A673 (cell line): Measurements from ENCODE around the gene RNF144B. TPM values are rescaled to one million over a fixed set of nuclear protein-coding genes. Genes with fewer than 3 reads are reported as not detected.

Source experiments
- BruUV-seq: library from RNA; stranded (reverse); fragments of 400-500 nt; replicated peaks from 2 replicates; lab custom pipeline; 2021; lab: Mats Ljungman, UMichigan
- CTCF ChIA-PET: fragments of 300-600 bp; sonication (Branson Sonifier 250); formaldehyde crosslinking; loops from one replicate; lab custom pipeline; 2022; ENCODE audit warnings: antibody characterized with exemption; lab: Charles Lee
- POLR2A ChIA-PET: fragments of 300-600 bp; sonication (Branson Sonifier 250); formaldehyde crosslinking; loops from one replicate; lab custom pipeline; 2022; ENCODE audit warnings: antibody characterized with exemption; ENCODE audit not compliant: low non-redundant PET; lab: Charles Lee
- DNase-seq: peaks from one replicate; pipeline ENCODE4 v3.0.0-alpha.2; 2015; ENCODE audit warnings: low spot score
- H3K27ac ChIP-seq: fragments of 200-600 bp; sonication (generic); 2 replicates; pipeline ENCODE4 v1.5.1; 2016; ENCODE audit warnings: mixed run types, low read depth, mild to moderate bottlenecking, mixed read lengths, antibody characterized with exemption, low read length; ENCODE audit not compliant: poor library complexity, severe bottlenecking
- H3K27me3 ChIP-seq: fragments of 200-600 bp; sonication (generic); replicated peaks from 2 replicates; pipeline ENCODE4 v1.6.1; 2017; ENCODE audit warnings: mixed run types, low read depth, mild to moderate bottlenecking, mixed read lengths, antibody characterized with exemption, low read length; ENCODE audit not compliant: insufficient read depth, poor library complexity
- H3K36me3 ChIP-seq: fragments of 200-600 bp; sonication (generic); 2 replicates; pipeline ENCODE4 v1.6.1; 2016; ENCODE audit warnings: mixed run types, mild to moderate bottlenecking, mixed read lengths, antibody characterized with exemption, low read length; ENCODE audit not compliant: insufficient read depth, poor library complexity, severe bottlenecking
- H3K4me1 ChIP-seq: fragments of 200-600 bp; sonication (generic); 2 replicates; pipeline ENCODE4 v1.6.1; 2017; ENCODE audit warnings: mixed run types, mild to moderate bottlenecking, mixed read lengths, antibody characterized with exemption, low read length; ENCODE audit not compliant: insufficient read depth, poor library complexity, severe bottlenecking
- H3K4me3 ChIP-seq: fragments of 200-600 bp; sonication (generic); 2 replicates; pipeline ENCODE4 v1.5.1; 2016; ENCODE audit warnings: low read depth, mixed run types, mild to moderate bottlenecking, mixed read lengths, low read length; ENCODE audit not compliant: poor library complexity, severe bottlenecking
- H3K9me3 ChIP-seq: fragments of 200-600 bp; sonication (generic); 2 replicates; pipeline ENCODE4 v1.6.1; 2016; ENCODE audit warnings: mixed run types, low read depth, mild to moderate bottlenecking, mixed read lengths, antibody characterized with exemption, low read length; ENCODE audit not compliant: poor library complexity, severe bottlenecking
- CTCF ChIP-seq: fragments of 300-800, 200-600 bp; sonication (generic); conservative IDR thresholded peaks from 2 replicates; pipeline ENCODE4 v1.5.1; 2017; ENCODE audit warnings: low read depth, mild to moderate bottlenecking, antibody characterized with exemption, low read length, moderate library complexity, mixed read lengths
- EZH2 ChIP-seq: fragments of 200-600 bp; sonication (generic); IDR thresholded peaks from 2 replicates; pipeline ENCODE4 v1.6.1; 2017; ENCODE audit warnings: borderline replicate concordance, low read depth, mild to moderate bottlenecking, mixed read lengths, antibody characterized with exemption, low read length; ENCODE audit not compliant: poor library complexity, severe bottlenecking
- intact Hi-C: fragments of 100-400 bp; cut with micrococcal nuclease; formaldehyde crosslinking; loops from one replicate; pipeline ENCODE4 v1.10.0; 2022; ENCODE audit not compliant: unreplicated experiment
- total RNA-seq: library from RNA; stranded (reverse); gene quantifications from 2 replicates; pipeline ENCODE4 v1.2.3, GENCODE V29; 2021

RNF144B gene
- total RNA-seq, 1 experiment from 2014 or later = 0.82 TPM

- peak; percentile 81 for DNase-seq
- Histone ChIP-seq H3K27me3 (no peaks in the 10 kb centered on the region), H3K4me3 (peak overlapping the region; percentile 43), H3K9me3 (no peaks in the 10 kb centered on the region), H3K4me1 (peaks cover 30% of the 10 kb centered on the region), H3K27ac (peak overlapping the region; percentile 58), H3K36me3 (no peaks in the 10 kb centered on the region)
- TF ChIP-seq CTCF (no peak), EZH2 (no peak)
- CTCF ChIA-PET = interaction anchor here (0.5 to 1.4 kb wide), 3 partner anchors 86 to 185 kb away, joined by 4 to 11 read pairs (median 5); no protein-coding TSS in a partner anchor
- POLR2A ChIA-PET = no interaction called here
- intact Hi-C loops = loop anchor here (10.0 kb wide), 2 partner anchors 352 to 922 kb away; partner anchors contain the start of genes KDM1B and TPMT
- BruUV-seq = TSS peak; percentile 87
Measured at GRCh38 chr6:18506382-18507017, 119.3 kb downstream of the RNF144B start.

GRCh38 chr6:18507018-18507415 lies 119.9 kb downstream of the RNF144B start:
- H3K36me3 ChIP-seq = no peaks in the 10 kb centered on the region
- H3K4me3 ChIP-seq = peak overlapping the region; percentile 43
- no peak for TF ChIP-seq EZH2
- TF ChIP-seq CTCF = no peak
- CTCF ChIA-PET = interaction anchor here (0.6 to 1.4 kb wide), 2 partner anchors 85 to 184 kb away, joined by 5 to 11 read pairs; no protein-coding TSS in a partner anchor
- POLR2A ChIA-PET = interaction anchor here (0.6 kb wide), 1 partner anchor 226 kb away, joined by 3 read pairs; no protein-coding TSS in a partner anchor
- H3K27me3 ChIP-seq = no peaks in the 10 kb centered on the region
- H3K4me1 ChIP-seq = peaks cover 30% of the 10 kb centered on the region
- DNase-seq = peak; percentile 97
- intact Hi-C loops = loop anchor here (10.0 kb wide), 2 partner anchors 352 to 922 kb away; partner anchors contain the start of genes KDM1B and TPMT
- BruUV-seq = no TSS peak
- no peaks in the 10 kb centered on the region for H3K9me3 ChIP-seq
- peak overlapping the region; percentile 58 for H3K27ac ChIP-seq

- H3K36me3 ChIP-seq = no peaks in the 10 kb centered on the region
- H3K9me3 ChIP-seq = no peaks in the 10 kb centered on the region
- peak; percentile 62 for DNase-seq
- peaks cover 30% of the 10 kb centered on the region for H3K4me1 ChIP-seq
- POLR2A ChIA-PET = interaction anchor here (0.6 kb wide), 1 partner anchor 225 kb away, joined by 3 read pairs; no protein-coding TSS in a partner anchor
- H3K27ac ChIP-seq = peak overlapping the region; percentile 58
- intact Hi-C loops = loop anchor here (10.0 kb wide), 2 partner anchors 353 to 923 kb away; partner anchors contain the start of genes KDM1B and TPMT
- no peaks in the 10 kb centered on the region for H3K27me3 ChIP-seq
- no TSS peak for BruUV-seq
- TF ChIP-seq EZH2 (no peak), CTCF (no peak)
- H3K4me3 ChIP-seq = peak overlapping the region; percentile 43
- CTCF ChIA-PET = interaction anchor here (1.4 kb wide), 1 partner anchor 184 kb away, joined by 11 read pairs; no protein-coding TSS in a partner anchor
Measured at GRCh38 chr6:18507561-18507960, 120.4 kb downstream of the RNF144B start.
